GM23338 (cell line): ENCODE results near the gene MAN2A2. TPM values are rescaled to one million over a fixed set of nuclear protein-coding genes. Genes with fewer than 3 reads are reported as not detected.

Source experiments
- ATAC-seq: fragments of 200-7000 bp; cut with Tn5 transposase; 3 replicates; pipeline ENCODE4 v1.9.1; 2020
- DNase-seq: peaks from one replicate; pipeline ENCODE4 v3.0.0-alpha.2; 2015; ENCODE audit warnings: low spot score
- H2AFZ ChIP-seq: fragments of 200-600 bp; sonication (generic); 2 replicates; pipeline ENCODE4 v1.8.0; 2016; ENCODE audit warnings: antibody characterized with exemption, mild to moderate bottlenecking, moderate library complexity
- H3F3A ChIP-seq: fragments of 200-600 bp; sonication (generic); replicated peaks from 2 replicates; pipeline ENCODE4 v1.8.0; 2017; ENCODE audit warnings: antibody characterized with exemption, mixed run types, low read depth
- H3K27ac ChIP-seq: fragments of 200-600 bp; sonication (generic); 2 replicates; pipeline ENCODE4 v1.6.1; 2016; ENCODE audit warnings: low read depth
- H3K27me3 ChIP-seq: fragments of 200-600 bp; sonication (generic); 2 replicates; pipeline ENCODE4 v1.8.0; 2016; ENCODE audit warnings: mild to moderate bottlenecking, mixed run types, moderate library complexity; ENCODE audit not compliant: insufficient read depth
- H3K36me3 ChIP-seq: fragments of 200-600 bp; sonication (generic); 2 replicates; pipeline ENCODE4 v1.8.0; 2016; ENCODE audit warnings: mild to moderate bottlenecking; ENCODE audit not compliant: insufficient read depth
- H3K4me1 ChIP-seq: fragments of 200-600 bp; sonication (generic); 2 replicates; pipeline ENCODE4 v1.8.0; 2016; ENCODE audit warnings: mild to moderate bottlenecking, moderate library complexity; ENCODE audit not compliant: insufficient read depth
- H3K4me2 ChIP-seq: fragments of 200-600 bp; sonication (generic); 2 replicates; pipeline ENCODE4 v1.7.1; 2017; ENCODE audit warnings: mixed run types
- H3K4me3 ChIP-seq: fragments of 200-600 bp; sonication (generic); 2 replicates; pipeline ENCODE4 v1.6.1; 2016; ENCODE audit warnings: mixed run types
- H3K79me2 ChIP-seq: fragments of 200-600 bp; sonication (generic); replicated peaks from 2 replicates; pipeline ENCODE4 v1.8.0; 2017; ENCODE audit warnings: mild to moderate bottlenecking; ENCODE audit not compliant: insufficient read depth
- H3K9me2 ChIP-seq: fragments of 200-600 bp; sonication (generic); 2 replicates; pipeline ENCODE4 v1.8.0; 2017; ENCODE audit not compliant: insufficient read depth
- H4K20me1 ChIP-seq: fragments of 200-600 bp; sonication (generic); replicated peaks from 2 replicates; pipeline ENCODE4 v1.8.0; 2017; ENCODE audit warnings: mild to moderate bottlenecking; ENCODE audit not compliant: insufficient read depth
- H3K27ac Mint-ChIP-seq: 2 replicates; pipeline ENCODE4 v1.8.0; 2020; ENCODE audit warnings: inconsistent platforms, mild to moderate bottlenecking, moderate library complexity, mixed read lengths
- H3K27me3 Mint-ChIP-seq: 3 replicates; pipeline ENCODE4 v1.8.0; 2022; ENCODE audit warnings: low read depth, mild to moderate bottlenecking, moderate library complexity, mixed read lengths, inconsistent platforms; ENCODE audit not compliant: insufficient read depth, poor library complexity
- H3K36me3 Mint-ChIP-seq: 3 replicates; pipeline ENCODE4 v1.8.0; 2021; ENCODE audit warnings: low read depth, mild to moderate bottlenecking, inconsistent platforms, moderate library complexity, mixed read lengths
- H3K4me1 Mint-ChIP-seq: 3 replicates; pipeline ENCODE4 v1.8.0; 2020; ENCODE audit warnings: mild to moderate bottlenecking, inconsistent platforms, mixed read lengths
- H3K4me3 Mint-ChIP-seq: 3 replicates; pipeline ENCODE4 v1.8.0; 2021; ENCODE audit warnings: moderate library complexity, mild to moderate bottlenecking, inconsistent platforms, mixed read lengths
- H3K9me3 Mint-ChIP-seq: 3 replicates; pipeline ENCODE4 v1.8.0; 2020; ENCODE audit warnings: moderate library complexity, mild to moderate bottlenecking, inconsistent platforms, mixed read lengths
- EZH2 ChIP-seq: fragments of 200-600 bp; sonication (generic); IDR thresholded peaks from one replicate; pipeline ENCODE4 v1.8.0; 2017; ENCODE audit warnings: antibody characterized with exemption, mild to moderate bottlenecking, low read depth; ENCODE audit not compliant: unreplicated experiment
- JUNB ChIP-seq: IDR thresholded peaks from one replicate; pipeline ENCODE4 v1.6.1; 2016; ENCODE audit warnings: antibody characterized with exemption; ENCODE audit not compliant: unreplicated experiment
- ZNF331 ChIP-seq: fragments of 250-450 bp; sonication (Bioruptor Pico); IDR thresholded peaks from 2 replicates; pipeline ENCODE4 v1.5.0; 2020; ENCODE audit warnings: low read depth, mild to moderate bottlenecking, moderate library complexity
- ZNF462 ChIP-seq: fragments of 250-450 bp; sonication (Bioruptor Pico); IDR thresholded peaks from 2 replicates; pipeline ENCODE4 v1.5.0; 2020; ENCODE audit warnings: mild to moderate bottlenecking, moderate library complexity
- polyA plus RNA-seq: library from polyadenylated mRNA; unstranded; fragments of >200 nt; fragmentation: Nextera tagmentation; extraction: Ambion mirVana; gene quantifications from 2 replicates; pipeline ENCODE4 v1.2.1, GENCODE V29; 2016
- total RNA-seq: library from RNA; depleted of rRNA; stranded (reverse); fragments of >200 nt; shearing (Covaris generic); gene quantifications from 2 replicates; pipeline ENCODE4 v1.2.3, GENCODE V29; 2014

The MAN2A2 gene
- total and polyA plus RNA-seq, 2 experiments from 2014 or later: 8.2 to 17.1 TPM

GRCh38 chr15:90860942-90861675 is 42.0 kb upstream of the MAN2A2 start (continued):
- TF ChIP-seq ZNF462 (CRISPR knock-in tag) (no peak), JUNB (no peak), ZNF331 (CRISPR knock-in tag) (no peak)

- Mint-ChIP-seq H3K36me3 (no peaks in the 10 kb centered on the region), H3K4me3 (no peak overlapping the region), H3K27ac (no peak overlapping the region), H3K27me3 (peaks cover 6% of the 10 kb centered on the region), H3K9me3 (no peaks in the 10 kb centered on the region), H3K4me1 (peaks cover 16% of the 10 kb centered on the region)
- H3K79me2 ChIP-seq: no peaks in the 10 kb centered on the region
- H3K9me2 ChIP-seq: no peaks in the 10 kb centered on the region
- H3K4me2 ChIP-seq: no peak overlapping the region
- H2AFZ ChIP-seq: no peak overlapping the region
- DNase-seq (no peak), ATAC-seq (no peak)
- no peak overlapping the region for H3K4me3 ChIP-seq
- no peaks in the 10 kb centered on the region for H3K27me3 ChIP-seq
- H3F3A ChIP-seq: no peaks in the 10 kb centered on the region
- no peak for TF ChIP-seq EZH2
- no peaks in the 10 kb centered on the region for H3K36me3 ChIP-seq
- H3K27ac ChIP-seq: no peak overlapping the region
- peaks cover 8% of the 10 kb centered on the region for H3K4me1 ChIP-seq
- no peaks in the 10 kb centered on the region for H4K20me1 ChIP-seq
Measured at GRCh38 chr15:90862487-90862886, 40.6 kb upstream of the MAN2A2 start.
